Esophagus muscularis mucosa (tissue), 3 donors: ENCODE measurements around the gene ERC2.

Experiments
- EP300 ChIP-seq: sonication (generic); formaldehyde crosslinking; IDR thresholded peaks from one replicate; pipeline ENCODE4 v1.6.1; 2017; ENCODE audit warnings: antibody characterized with exemption
- TF ChIP-seq, protein P1 (sequence below), 3 experiments: fragments of 200-600 bp in 2 of 3; fragments of 450-650 bp in 1 of 3; sonication (generic) in 2 of 3; IDR thresholded peaks; one replicate each; pipeline ENCODE4 v1.5.1; 2017 to 2019; ENCODE audit warnings: antibody characterized with exemption in 3 of 3, mild to moderate bottlenecking in 2 of 3, moderate library complexity in 1 of 3

- TF ChIP-seq EP300: no peak
- TF ChIP-seq, protein P1, sequence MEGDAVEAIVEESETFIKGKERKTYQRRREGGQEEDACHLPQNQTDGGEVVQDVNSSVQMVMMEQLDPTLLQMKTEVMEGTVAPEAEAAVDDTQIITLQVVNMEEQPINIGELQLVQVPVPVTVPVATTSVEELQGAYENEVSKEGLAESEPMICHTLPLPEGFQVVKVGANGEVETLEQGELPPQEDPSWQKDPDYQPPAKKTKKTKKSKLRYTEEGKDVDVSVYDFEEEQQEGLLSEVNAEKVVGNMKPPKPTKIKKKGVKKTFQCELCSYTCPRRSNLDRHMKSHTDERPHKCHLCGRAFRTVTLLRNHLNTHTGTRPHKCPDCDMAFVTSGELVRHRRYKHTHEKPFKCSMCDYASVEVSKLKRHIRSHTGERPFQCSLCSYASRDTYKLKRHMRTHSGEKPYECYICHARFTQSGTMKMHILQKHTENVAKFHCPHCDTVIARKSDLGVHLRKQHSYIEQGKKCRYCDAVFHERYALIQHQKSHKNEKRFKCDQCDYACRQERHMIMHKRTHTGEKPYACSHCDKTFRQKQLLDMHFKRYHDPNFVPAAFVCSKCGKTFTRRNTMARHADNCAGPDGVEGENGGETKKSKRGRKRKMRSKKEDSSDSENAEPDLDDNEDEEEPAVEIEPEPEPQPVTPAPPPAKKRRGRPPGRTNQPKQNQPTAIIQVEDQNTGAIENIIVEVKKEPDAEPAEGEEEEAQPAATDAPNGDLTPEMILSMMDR (IDR thresholded peaks at IDR 0.05): no peak
Measured at GRCh38 chr3:55750525-55750924, 717.7 kb downstream of the ERC2 start.
